ENCODE results near the gene PFDN6.

DNA sequence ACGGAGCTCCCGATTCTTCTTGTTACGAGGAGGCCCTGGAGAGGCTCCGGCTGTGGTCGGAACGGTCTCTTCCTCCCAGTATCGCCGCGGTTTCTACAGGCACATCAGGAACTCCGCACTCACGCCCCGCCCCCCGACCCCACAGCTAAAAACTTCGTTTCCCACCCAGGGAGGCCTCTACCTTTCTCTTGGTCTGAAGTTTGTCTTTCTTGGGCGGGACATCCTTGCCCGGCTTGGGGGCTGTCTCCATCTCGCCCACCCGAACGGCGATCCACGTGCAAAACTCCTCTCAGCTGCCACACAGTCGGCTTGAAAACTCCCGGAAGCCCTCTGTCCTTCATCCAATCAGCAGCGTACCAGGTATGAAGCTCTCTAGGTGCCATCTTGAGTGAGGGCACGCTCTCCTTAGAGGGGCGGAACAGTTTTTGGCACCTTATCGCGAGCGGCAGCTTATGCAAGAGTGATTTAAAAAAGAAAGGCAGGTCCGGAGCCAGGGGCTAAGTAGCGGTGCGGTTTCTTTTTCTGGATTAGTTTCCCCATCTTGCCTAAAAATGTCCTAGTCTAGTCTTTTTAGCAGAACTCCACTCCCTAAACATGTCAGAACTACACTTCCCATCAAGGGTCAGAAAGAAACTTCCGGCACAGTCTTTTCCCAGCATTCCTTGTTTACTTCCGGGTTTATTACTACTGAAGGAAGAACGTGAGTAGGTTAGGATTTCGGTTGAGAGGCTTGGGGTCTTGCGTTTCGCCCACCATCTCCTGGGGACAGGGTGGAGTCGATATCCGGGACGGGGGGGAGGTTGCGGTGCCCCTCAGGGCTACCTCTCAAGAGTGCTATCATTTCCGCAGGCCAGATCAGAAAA is at the start of gene PFDN6, which contains the start of gene WDR46:
- TF ChIP-seq POLR2A (IDR thresholded peaks at IDR 0.05; ENCODE audit: low read depth, low read length) (peak; percentile 73; the same call in 1 of the 2 replicates), POLR2AphosphoS5 (IDR thresholded peaks at IDR 0.05; ENCODE audit: low read depth, low read length) (peak; percentile 71)

Measured in GM12892 (cell line).